Karpas-422 (cell line): ENCODE data around the gene SMLR1. TPM values are rescaled to one million over a fixed set of nuclear protein-coding genes. Genes with fewer than 3 reads are reported as not detected.

Experiments
- DNase-seq: peaks from one replicate; pipeline ENCODE4 v3.0.0-alpha.2; 2015
- H2AFZ ChIP-seq: fragments of 200-600 bp; sonication (generic); 2 replicates; pipeline ENCODE4 v1.6.1; 2014; ENCODE audit warnings: antibody characterized with exemption, low read length, mixed read lengths
- H3K27ac ChIP-seq: fragments of 200-600 bp; sonication (generic); 2 replicates; pipeline ENCODE4 v1.5.1; 2014; ENCODE audit warnings: mild to moderate bottlenecking, low read length, moderate library complexity
- H3K27me3 ChIP-seq: fragments of 200-600 bp; sonication (generic); 2 replicates; pipeline ENCODE4 v1.6.1; 2014; ENCODE audit warnings: low read length, mixed read lengths
- H3K36me3 ChIP-seq: fragments of 200-600 bp; sonication (generic); 2 replicates; pipeline ENCODE4 v1.6.1; 2014; ENCODE audit warnings: low read length, mixed read lengths; ENCODE audit not compliant: insufficient read depth
- H3K4me1 ChIP-seq: fragments of 200-600 bp; sonication (generic); 2 replicates; pipeline ENCODE4 v1.6.1; 2014; ENCODE audit warnings: mild to moderate bottlenecking, low read length, mixed read lengths
- H3K4me2 ChIP-seq: fragments of 200-600 bp; sonication (generic); 2 replicates; pipeline ENCODE4 v1.6.1; 2014; ENCODE audit warnings: low read length, low read depth, mild to moderate bottlenecking; ENCODE audit not compliant: poor library complexity, severe bottlenecking
- H3K4me3 ChIP-seq: fragments of 200-600 bp; sonication (generic); 2 replicates; pipeline ENCODE4 v1.5.1; 2014; ENCODE audit warnings: mild to moderate bottlenecking, antibody characterized with exemption, low read length, mixed read lengths
- H3K79me2 ChIP-seq: fragments of 200-600 bp; sonication (generic); 2 replicates; pipeline ENCODE4 v1.6.1; 2014; ENCODE audit warnings: mild to moderate bottlenecking, low read length, mixed read lengths
- H3K9ac ChIP-seq: fragments of 200-600 bp; sonication (generic); 2 replicates; pipeline ENCODE4 v1.6.0; 2014; ENCODE audit warnings: low read length
- H3K9me2 ChIP-seq: fragments of 200-600 bp; sonication (generic), shearing (Covaris generic); replicated peaks from 2 replicates; pipeline ENCODE4 v1.6.0; 2014; ENCODE audit warnings: mild to moderate bottlenecking, low read length, moderate library complexity; ENCODE audit not compliant: insufficient read depth
- H3K9me3 ChIP-seq: fragments of 300-700, 200-600 bp; sonication (generic); 2 replicates; pipeline ENCODE4 v1.6.1; 2014; ENCODE audit warnings: low read length, mixed read lengths
- H4K20me1 ChIP-seq: fragments of 200-600 bp; sonication (generic); 2 replicates; pipeline ENCODE4 v1.6.1; 2014; ENCODE audit warnings: mild to moderate bottlenecking, antibody characterized with exemption, low read length, low read depth; ENCODE audit not compliant: insufficient read depth
- total RNA-seq: library from RNA; depleted of rRNA; stranded (reverse); fragments of >200 nt; shearing (Covaris generic); gene quantifications from 2 replicates; pipeline ENCODE4 v1.2.3, GENCODE V29; 2014; ENCODE audit warnings: low replicate concordance

Gene SMLR1
- total RNA-seq, 1 experiment from 2014 or later, result not detected

DNA sequence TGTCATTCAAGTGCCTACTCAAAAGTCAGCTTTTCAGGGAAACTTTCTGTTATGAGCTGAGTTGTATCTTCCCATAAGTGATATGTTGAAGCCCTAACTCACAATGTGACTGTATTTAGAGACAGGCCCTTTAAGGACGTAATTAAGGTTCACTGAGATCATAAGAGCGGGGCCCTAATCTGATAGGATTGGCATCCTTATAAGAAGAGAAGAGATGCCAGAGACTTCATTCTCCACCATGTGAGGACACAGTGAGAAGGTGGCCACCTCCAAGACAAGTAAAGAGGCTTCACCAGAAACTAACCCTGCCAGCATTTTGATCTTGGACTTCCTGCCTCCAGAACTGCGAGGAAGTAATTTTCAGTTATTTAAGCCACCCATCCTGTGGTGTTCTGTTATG is 12.7 kb upstream of the SMLR1 start:
- H3K9me2 ChIP-seq, result no peaks in the 10 kb centered on the region
- H3K27ac ChIP-seq, result no peak overlapping the region
- DNase-seq, result no peak
- no peak overlapping the region for H2AFZ ChIP-seq
- H3K36me3 ChIP-seq, result no peaks in the 10 kb centered on the region
- H3K4me1 ChIP-seq, result no peaks in the 10 kb centered on the region
- no peaks in the 10 kb centered on the region for H3K79me2 ChIP-seq
- H3K4me3 ChIP-seq, result no peak overlapping the region
- H3K9me3 ChIP-seq, result no peaks in the 10 kb centered on the region
- no peak overlapping the region for H3K4me2 ChIP-seq
- H3K9ac ChIP-seq, result no peak overlapping the region
- H4K20me1 ChIP-seq, result no peaks in the 10 kb centered on the region
- no peaks in the 10 kb centered on the region for H3K27me3 ChIP-seq

DNA sequence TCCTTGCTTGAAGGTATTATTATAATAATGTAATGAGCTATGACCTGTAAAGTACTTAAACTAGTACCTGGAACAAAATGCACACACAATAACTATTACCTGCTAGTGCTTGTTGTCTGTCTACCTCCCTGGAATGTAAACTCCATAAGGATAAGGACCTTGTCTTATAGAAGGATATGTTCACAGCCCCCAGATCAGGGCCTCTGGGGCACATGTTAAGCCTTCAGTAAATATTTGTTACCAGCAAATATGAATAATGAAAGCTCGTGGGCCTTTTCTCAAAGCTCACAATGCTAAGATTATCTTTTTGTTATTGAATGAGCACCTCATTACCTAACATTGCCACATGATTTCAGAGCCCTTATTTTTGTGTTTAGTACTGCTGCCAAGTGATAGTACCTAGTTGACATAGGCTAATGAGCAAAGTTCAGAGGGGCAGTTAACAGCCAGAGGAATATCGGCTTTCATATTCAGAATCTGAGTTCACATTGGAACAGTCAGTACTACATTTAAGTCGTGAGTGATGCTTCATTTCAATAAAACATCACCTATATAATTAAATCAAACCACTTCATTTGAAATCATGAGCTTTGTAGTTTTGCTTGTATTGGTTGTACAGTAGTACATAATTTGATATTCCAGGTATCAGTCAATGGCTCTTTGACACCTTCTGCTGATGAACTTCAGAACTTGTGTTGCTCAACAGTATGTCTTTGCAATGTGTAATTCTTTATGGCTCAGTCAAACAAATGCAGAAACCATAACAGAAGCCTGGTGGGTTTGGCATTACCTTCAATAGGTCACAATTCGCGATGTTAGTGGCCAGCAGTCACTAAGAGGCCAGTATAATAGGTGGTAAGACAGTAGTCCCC is 11.8 kb upstream of the SMLR1 start:
- Histone ChIP-seq H3K27me3 (no peaks in the 10 kb centered on the region), H4K20me1 (no peaks in the 10 kb centered on the region), H3K4me2 (no peak overlapping the region), H3K4me3 (no peak overlapping the region), H3K27ac (no peak overlapping the region), H3K4me1 (no peaks in the 10 kb centered on the region), H3K9ac (no peak overlapping the region), H3K36me3 (no peaks in the 10 kb centered on the region), H2AFZ (no peak overlapping the region), H3K9me2 (no peaks in the 10 kb centered on the region), H3K9me3 (no peaks in the 10 kb centered on the region), H3K79me2 (no peaks in the 10 kb centered on the region)
- no peak for DNase-seq

DNA sequence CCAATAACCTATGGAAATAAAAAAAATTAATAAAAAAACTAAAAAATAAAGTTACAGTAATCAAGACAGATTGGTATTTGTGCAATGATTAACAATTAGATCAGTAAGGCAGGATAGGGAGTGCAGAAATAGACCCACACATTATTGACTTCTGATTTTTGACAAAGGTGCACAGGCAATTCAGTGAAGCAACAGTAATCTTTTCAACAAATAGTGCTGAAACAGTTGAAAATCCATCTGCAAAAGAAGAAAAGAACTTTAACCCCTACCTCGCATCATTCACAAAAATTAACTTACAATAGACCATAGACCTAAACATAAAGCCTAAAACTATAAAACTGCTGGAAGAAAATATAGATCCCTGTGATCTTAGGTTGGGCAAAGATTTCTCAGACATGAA is 4.5 kb upstream of the SMLR1 start:
- Histone ChIP-seq H3K9me3 (no peaks in the 10 kb centered on the region), H3K4me1 (no peaks in the 10 kb centered on the region), H3K4me3 (no peak overlapping the region), H3K79me2 (no peaks in the 10 kb centered on the region), H3K27me3 (no peaks in the 10 kb centered on the region), H3K4me2 (no peak overlapping the region), H3K9ac (no peak overlapping the region), H2AFZ (no peak overlapping the region), H3K9me2 (no peaks in the 10 kb centered on the region), H3K36me3 (no peaks in the 10 kb centered on the region), H4K20me1 (no peaks in the 10 kb centered on the region), H3K27ac (no peak overlapping the region)
- no peak for DNase-seq

DNA sequence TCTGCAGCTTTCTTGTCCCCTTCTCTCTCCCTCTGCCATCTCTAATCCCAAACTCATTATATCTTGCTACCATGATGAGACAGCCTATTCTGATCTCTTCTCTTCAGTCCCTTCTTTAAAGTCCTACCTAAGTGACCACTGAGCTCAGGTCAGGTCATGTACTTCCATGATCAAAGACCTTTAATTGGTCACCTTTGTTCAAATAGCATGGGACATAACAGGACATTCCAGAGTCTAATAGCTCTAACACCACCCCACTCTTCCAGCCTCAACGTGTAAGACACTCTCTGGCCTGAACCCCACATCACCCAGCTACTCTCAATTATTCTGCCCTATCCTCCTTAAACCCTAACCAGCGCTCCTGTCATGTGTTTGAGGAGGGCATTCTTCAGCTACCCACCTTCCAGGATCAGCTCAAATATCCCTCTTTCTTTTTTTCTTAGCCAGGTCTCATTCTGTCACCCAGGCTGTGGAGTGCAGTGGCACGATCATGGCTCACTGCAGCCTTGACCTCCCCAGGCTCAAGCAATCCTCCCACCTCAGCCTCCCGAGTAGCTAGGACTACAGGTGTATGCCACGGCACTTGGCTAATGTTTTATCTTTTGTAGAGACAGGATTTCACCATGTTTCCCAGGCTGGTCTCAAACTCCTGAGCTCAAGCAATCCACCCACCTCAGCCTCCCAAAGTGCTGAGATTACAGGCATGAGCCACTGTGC is 2.1 kb upstream of the SMLR1 start:
- H3K4me1 ChIP-seq, result no peaks in the 10 kb centered on the region
- no peak overlapping the region for H3K4me2 ChIP-seq
- H3K36me3 ChIP-seq, result no peaks in the 10 kb centered on the region
- H3K9me3 ChIP-seq, result no peaks in the 10 kb centered on the region
- no peak overlapping the region for H2AFZ ChIP-seq
- no peak overlapping the region for H3K9ac ChIP-seq
- no peak overlapping the region for H3K27ac ChIP-seq
- no peaks in the 10 kb centered on the region for H3K27me3 ChIP-seq
- no peaks in the 10 kb centered on the region for H4K20me1 ChIP-seq
- DNase-seq, result no peak
- no peaks in the 10 kb centered on the region for H3K79me2 ChIP-seq
- no peak overlapping the region for H3K4me3 ChIP-seq
- H3K9me2 ChIP-seq, result no peaks in the 10 kb centered on the region

DNA sequence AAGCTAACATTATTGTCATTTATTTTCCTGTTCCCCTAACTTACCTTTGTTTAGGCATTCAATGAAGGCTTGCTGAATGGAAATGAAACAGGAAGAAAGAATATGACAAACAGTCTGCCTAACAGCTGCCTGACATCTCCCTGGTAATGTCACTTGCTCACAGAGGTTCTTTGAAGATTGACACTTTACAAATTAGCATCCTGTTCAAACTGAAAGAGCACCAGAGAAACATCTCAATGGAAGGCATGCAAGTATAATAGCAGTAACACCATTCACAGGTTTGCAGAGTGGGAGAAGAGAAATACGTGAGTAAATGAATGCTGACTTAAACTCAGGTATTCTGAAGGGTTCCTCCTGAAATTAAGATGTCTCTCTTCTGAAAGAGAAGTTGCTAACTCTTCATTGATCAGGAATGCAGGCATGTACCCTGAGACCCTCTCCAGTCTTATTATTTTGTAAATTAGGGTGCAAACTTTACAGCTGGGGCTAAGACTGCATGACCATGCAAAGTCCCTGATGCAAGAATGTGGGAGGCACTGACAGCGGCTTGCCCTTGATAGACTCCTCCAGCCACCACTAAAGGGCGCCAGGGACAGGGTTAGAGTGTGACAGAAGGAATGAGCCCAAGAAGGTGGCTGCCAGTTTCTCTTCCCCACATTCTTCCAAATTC is 1.3 kb upstream of the SMLR1 start:
- H4K20me1 ChIP-seq, result no peaks in the 10 kb centered on the region
- no peaks in the 10 kb centered on the region for H3K4me1 ChIP-seq
- no peaks in the 10 kb centered on the region for H3K9me3 ChIP-seq
- no peaks in the 10 kb centered on the region for H3K79me2 ChIP-seq
- no peaks in the 10 kb centered on the region for H3K27me3 ChIP-seq
- no peak overlapping the region for H3K9ac ChIP-seq
- H3K9me2 ChIP-seq, result no peaks in the 10 kb centered on the region
- no peak overlapping the region for H3K4me2 ChIP-seq
- H3K36me3 ChIP-seq, result no peaks in the 10 kb centered on the region
- no peak overlapping the region for H2AFZ ChIP-seq
- no peak overlapping the region for H3K4me3 ChIP-seq
- DNase-seq, result no peak
- no peak overlapping the region for H3K27ac ChIP-seq

DNA sequence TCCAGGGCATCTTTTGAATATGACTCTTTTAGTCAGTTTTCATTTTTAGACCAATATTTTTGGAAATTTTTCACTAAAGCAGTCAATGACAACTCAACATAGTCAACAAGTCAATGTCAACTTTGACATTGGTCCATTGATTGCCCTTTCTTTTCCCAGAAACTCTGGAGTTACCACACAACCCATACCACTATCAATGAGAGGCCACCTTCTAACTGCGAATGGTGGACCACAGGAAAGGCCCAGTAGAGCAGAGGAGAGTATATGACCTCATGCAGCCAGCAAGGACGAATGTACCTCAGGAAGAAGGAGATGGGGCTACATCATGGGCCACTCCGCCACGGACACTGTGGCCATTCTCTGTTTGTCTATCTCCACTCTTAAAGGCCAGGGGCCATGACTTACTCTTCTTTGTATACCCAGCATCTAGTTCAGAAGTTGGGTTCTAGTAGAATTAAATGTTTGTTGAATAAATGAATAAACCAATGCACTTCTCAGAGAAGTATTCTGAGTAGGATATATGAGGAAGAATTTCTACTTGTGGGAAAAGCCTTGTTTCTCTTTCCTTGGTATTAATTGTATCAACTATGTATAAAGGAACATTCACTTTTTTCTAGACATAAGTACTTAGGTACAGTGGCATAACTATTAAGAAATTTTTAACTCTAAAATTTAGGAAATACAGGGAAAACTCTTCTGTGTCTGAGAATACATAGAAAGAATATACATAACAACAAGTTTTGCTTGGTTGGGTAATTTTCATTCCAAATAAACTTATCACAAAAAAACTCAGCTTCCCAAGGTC is 562 bp upstream of the SMLR1 start:
- Histone ChIP-seq H3K4me1 (no peaks in the 10 kb centered on the region), H3K9me3 (no peaks in the 10 kb centered on the region), H3K9me2 (no peaks in the 10 kb centered on the region), H4K20me1 (no peaks in the 10 kb centered on the region), H3K27ac (no peak overlapping the region), H3K4me2 (no peak overlapping the region), H3K4me3 (no peak overlapping the region), H3K27me3 (no peaks in the 10 kb centered on the region), H3K79me2 (no peaks in the 10 kb centered on the region), H2AFZ (no peak overlapping the region), H3K9ac (no peak overlapping the region), H3K36me3 (no peaks in the 10 kb centered on the region)
- DNase-seq, result no peak

DNA sequence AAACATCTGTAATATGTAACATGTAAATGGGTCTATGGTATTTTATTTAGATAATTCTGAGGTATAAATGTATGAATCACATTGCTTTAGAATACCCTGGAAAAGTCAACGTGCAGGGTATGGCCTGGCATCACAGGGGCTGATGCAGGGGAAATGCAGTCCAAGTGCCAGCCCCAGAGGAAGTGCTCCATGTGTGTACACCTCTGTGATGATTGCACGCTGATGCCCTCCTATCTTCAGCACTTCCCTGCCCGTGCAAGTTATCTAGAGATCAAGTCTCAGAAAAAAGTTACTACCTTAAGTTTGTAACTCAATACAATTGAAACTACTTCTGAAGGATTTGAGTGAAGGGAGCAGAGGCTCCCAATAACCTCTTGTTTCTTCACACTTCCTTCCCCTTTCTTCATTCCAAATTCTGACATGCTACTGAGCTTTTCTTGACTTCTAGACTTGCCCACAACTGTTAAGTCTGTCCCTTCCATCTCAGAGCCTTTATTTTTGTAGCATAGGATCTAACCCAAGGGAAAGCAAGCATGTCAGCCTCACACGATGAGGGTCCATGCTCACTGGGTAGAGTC is 2.2 kb downstream of the SMLR1 start:
- H3K9me3 ChIP-seq, result no peaks in the 10 kb centered on the region
- no peaks in the 10 kb centered on the region for H3K4me1 ChIP-seq
- H4K20me1 ChIP-seq, result no peaks in the 10 kb centered on the region
- H3K79me2 ChIP-seq, result no peaks in the 10 kb centered on the region
- no peaks in the 10 kb centered on the region for H3K27me3 ChIP-seq
- no peak overlapping the region for H3K27ac ChIP-seq
- DNase-seq, result no peak
- no peaks in the 10 kb centered on the region for H3K9me2 ChIP-seq
- H3K4me3 ChIP-seq, result no peak overlapping the region
- no peaks in the 10 kb centered on the region for H3K36me3 ChIP-seq
- no peak overlapping the region for H3K9ac ChIP-seq
- H2AFZ ChIP-seq, result no peak overlapping the region
- H3K4me2 ChIP-seq, result no peak overlapping the region
